Stimulated activated CD4-positive, alpha-beta T cell treated with anti-CD3 and anti-CD28 coated beads, Interleukin-15, amount 100 ng/mL, for 1 hour (primary cell): ENCODE measurements around the gene GNG12.
A peak's percentile ranks its signal among the peaks of the same experiment; 100 is the strongest.

ENCODE experiments used
- DNase-seq, 2 donors: peaks; one replicate each; pipeline ENCODE4 v3.0.0-alpha.2; 2020; ENCODE audit warnings: low read depth in 1 of 2, low spot score in 1 of 2

GNG12 gene

DNA sequence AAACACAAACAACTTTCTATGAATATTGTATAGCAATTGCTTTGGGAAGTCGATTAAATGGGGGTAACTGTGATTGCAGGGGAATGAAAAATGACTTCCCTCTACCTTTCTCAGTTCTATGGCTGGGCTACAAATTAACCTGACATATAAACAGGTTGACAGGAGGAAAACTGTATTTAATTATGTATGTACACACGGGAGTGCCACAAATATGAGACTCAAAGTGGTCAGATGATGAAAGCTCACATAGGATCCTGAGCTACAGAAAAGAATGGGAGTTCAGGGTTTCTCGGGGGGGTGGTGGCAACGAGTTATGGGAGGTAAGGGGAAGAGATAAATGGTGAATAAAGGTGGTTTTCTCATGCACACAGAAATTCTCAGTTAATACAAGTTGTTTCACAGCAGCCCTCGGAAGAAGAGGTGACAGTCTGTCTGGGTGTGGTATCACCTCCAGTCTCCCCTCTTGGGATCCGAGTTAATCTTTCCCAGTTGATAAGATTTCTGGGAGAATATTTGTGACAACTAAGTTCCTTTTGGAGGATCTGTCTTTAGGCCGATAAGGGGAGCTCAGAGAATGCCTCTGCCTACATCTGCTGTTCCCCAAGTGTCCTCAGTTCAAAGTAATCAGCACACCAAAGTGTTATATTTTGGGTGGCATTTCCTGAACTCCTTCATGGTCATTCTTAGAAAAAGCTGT, 122.0 kb downstream of the GNG12 start:
- no peak for DNase-seq

DNA sequence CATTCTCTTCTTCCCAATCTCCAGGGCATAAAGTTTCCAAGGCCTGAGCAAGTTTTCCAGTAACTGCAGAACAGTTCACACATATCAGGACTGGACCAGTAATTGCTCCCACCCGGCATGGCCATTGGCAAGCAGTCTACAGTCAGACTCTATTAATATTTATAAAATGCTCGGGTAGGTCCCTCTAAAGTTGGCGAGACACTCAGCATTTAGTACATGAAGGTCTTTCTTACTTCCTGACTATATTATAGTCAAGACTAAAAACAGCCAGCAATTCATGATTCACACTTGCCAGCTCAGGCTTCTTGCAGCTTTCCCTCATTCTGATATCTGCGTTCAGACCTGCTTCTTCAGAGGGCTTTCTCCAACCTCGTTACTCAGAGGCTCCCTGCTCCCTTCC, 122.8 kb downstream of the GNG12 start:
- DNase-seq = no peak

DNA sequence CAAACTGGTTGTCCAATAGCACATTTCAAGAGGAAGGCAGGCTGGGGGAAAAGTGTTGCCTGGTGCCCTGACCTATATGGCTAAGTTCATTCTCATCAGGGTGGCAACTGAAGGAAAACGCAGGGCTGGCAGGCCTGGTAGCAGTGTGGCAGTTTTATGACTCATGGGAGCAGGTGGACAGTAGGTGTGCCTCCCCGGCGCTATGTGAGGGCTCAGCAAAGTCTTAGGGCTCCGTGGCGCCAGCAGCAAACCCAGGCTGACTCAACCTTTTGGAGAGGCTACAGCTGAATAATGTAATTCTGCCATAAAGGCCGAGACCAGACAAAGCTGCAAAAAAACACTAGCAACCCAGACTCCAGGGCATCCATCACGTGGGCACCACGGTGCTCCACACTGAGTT, 124.7 kb downstream of the GNG12 start:
- DNase-seq = no peak

DNA sequence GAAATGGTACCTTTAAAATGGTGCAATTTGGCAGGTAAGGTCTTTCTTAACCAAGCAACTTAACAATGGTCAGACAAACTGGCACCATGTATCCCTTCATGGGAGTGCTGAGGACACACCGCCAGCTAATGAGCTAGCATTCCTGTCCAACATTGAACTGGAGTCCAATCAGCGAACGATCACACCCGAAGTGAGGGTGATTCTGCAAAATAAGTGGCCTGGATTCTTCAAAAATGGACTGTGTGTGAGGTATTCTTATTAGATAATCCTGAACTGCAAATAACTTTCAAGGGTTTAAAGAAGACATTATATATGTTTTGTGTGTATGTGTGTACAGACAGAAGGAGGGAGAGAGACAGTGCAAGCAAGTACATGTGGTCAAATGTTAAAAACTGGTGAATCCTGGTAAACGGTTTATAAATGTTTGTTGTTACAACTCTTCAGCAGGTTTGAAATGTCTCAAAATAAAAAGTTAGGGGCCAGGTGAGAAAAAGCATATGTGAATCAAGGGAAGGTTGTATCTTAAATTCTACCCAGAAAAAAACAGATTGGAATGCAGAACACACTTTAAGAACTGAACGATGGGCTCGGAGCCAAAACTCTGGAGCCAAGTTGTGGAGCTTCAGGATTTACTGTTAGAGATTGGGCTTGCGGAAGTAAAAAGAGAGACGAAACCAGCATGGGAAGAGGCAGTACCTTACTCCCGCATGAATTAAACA, 127.4 kb downstream of the GNG12 start:
- no peak for DNase-seq

DNA sequence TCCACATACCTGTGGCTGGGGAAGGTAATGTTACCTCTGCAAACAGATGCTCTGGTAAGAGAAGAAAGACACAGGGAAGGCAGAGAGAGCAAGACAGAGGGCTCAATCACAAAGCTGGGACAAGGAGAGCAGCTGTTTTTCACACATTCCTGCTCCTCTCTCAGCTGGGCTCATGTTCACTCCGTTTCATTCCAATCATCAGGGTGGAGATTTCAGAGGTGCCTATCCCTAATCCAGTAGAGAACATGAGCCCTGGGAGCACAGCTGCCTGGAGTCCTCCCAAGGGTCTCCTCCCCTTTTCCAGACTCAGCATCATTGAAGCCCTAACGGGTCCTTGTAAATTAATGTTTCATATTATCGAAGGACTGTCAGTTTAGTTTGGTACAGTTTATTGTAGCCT, 128.9 kb downstream of the GNG12 start:
- no peak for DNase-seq

DNA sequence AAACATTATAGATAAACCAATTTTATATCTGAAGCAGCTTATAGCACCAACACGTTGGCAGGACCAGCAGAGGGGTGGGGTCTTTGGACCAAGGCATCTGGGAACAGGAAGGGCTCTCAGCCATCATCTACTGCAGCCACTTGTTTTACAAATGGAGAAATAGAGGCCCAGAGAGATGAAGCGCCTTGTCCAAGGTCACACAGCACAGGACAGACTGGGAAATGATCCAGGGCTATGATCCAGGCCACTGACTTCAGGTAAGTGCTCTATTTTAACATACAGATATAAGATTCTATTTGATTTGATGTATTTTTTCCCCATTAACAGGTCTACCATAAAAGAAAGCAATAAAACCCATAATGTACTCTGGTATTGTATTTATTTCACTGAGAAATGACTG, 131.4 kb downstream of the GNG12 start:
- no peak for DNase-seq

DNA sequence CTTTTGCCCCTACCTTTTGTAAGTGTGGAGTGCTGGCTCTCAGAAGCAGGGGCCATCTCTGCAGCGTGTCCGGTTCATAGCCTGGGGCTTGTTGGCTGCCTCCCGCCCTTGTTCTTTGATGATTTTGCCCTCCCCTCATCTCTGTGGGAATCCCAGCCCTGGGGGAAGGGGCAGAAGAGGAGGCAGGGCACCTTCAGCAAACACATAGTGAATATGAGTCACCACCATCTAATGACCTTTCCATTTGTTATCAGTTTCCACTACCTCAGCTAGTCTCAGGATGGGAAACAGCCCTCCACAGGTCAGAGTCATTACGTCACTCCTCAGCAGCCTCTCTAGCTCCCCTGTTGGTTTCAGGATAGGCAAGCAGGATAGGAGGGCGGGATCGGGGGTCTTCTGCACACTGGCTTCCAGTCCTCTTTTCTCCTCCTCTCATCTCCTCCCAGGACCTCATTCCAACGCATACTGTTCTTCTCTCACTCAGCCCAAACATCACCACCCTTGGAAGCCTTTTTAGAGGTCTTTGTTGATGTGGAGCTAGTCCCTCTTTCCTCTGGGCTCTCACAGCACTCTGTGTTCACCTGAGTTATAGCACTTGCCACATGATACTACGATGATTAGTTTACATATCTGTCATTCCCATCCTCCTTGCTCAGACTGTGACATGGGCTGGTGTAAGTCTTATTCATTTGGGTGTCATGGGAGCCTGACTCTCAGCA, 132.4 kb downstream of the GNG12 start:
- no peak for DNase-seq

DNA sequence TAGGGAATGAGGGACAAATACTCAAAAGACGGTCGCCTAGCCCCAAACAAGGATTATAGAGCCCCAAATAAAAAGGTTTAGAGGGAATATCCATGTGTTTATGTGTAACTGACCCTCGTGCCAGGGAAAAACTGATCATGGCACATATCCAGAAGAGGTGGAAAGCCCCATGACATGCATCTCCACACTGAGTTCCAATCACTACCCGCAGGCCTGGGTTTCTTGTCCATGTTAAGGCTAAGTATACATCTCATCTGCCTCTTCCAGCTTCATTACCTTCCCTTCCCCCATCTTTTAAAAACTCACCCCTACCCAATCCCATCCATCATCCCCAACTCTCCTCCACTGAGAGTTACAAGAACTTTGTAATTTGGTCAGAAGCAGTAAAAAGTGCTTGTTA, 133.0 kb downstream of the GNG12 start:
- no peak for DNase-seq

DNA sequence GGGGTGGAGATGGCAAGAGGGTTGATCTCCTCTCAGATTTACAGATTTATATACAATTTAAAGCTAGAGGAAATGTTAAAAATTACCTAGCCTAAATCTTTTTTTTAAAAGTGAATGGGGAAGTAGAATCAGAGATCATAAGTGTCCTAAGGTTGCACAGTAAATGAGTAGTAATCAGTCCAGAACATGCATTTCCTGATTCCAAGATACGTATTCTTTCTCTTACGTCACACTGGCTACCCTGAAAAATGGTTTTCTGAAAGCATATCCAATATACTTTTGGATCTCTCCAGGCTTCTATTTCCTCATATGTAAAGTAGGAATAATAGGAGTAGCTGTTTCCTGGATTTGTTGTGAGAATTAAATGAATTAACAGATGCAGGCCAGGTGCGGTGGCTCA, 136.6 kb downstream of the GNG12 start:
- DNase-seq = no peak

DNA sequence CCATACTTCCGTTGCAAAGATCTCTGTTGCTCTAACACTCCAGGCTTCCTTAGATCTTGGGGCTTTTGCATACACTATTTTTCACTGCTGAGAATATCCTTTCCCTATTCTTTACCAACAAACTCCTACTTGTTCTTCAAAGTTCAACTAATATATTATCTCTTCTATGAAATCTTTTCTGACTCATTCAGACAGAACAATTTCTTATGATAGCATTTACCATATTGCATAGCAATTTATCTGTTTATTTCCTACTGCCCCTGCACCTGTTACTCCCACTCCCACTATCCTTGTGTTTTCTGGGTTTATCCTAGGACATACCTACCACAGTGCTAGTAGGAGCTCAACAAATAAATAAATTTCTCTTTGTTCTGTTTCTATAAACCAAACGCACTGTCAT, 137.3 kb downstream of the GNG12 start:
- DNase-seq = no peak

DNA sequence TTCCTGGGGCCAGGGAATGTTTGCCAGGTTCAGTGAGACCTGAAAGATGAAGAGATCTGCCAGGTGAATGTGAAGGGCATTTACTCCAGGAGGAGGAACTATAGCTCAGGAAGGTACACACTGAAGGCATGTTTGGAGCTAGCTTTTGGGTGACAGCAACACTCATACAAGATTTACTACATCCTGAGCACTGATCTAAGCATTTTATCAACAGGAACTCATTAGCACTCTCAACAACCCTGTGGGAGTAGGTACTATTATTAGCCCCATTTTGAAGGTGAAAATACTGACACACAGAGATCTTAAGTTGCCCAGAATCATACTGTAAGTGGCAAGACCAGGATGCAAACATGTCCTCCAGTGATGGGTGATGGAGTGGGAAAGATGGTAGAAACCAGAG, 141.6 kb downstream of the GNG12 start:
- no peak for DNase-seq

DNA sequence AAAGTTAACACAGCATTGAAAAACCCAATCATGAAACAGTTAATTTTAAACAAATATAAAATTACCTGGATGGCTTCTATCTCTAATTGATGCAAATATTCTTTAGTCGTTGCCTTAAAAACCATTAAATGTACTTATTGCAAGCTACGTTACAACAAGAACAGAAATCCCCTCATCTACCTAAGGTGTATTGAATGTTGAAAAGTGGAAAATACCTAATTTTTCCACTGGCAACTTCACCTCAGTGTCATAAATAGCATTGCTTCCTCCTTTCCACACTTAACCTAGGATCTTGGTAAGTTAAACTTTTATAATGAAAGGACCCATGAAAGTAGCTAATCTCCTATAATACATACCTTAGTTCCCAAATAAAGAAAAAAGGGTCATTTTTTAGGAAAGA, 142.9 kb downstream of the GNG12 start:
- DNase-seq = no peak

DNA sequence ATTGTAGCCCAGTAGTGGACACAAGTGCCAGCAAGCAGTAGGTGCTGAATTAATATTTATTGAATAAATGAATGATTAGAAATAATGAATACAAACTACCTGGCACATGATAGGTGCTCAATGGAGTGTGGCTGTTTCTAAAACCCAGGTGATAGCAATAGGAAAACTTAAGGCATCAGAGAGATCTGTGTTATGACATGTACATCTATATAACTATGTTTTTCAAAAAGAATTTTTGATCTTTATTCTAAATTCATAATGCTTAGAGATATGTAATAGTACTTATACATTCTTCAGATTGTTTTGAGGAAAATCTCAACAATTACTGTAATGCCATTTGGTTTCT, 143.3 kb downstream of the GNG12 start:
- no peak for DNase-seq

DNA sequence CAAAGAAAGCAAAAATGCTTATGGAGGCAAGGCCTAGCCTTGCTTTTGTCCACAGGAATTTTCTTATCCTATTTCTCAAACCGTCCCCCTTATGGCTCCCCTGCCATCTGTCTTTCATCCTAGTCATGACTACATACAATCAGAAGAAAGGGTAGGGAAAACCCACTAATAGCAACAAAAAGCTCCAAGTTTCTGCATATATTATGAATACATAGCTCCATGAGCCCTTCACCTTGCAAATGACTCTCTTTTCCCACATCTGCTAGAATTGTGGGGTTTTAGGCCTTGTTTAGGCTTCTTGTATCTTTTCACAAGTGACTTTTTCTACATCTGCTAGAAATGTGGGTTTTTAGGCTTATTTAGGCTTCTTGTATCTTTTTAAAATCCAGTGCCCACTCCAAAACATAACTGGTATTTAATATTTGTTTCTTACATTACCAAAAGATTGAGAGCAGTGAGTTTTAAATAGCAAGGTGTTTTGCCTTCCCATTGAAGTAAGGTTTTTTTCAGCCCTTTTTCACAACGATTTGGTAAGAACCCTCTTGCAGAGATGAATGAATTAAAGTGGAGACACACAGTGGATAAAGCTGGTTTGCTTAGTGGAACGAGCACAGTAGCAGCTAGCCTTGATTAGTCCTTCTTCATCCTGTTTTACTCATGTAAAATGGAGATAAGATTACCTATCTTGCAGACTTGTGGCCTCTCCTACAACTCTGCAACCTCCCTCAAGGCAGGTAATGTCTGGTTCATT, 143.8 kb downstream of the GNG12 start:
- no peak for DNase-seq

DNA sequence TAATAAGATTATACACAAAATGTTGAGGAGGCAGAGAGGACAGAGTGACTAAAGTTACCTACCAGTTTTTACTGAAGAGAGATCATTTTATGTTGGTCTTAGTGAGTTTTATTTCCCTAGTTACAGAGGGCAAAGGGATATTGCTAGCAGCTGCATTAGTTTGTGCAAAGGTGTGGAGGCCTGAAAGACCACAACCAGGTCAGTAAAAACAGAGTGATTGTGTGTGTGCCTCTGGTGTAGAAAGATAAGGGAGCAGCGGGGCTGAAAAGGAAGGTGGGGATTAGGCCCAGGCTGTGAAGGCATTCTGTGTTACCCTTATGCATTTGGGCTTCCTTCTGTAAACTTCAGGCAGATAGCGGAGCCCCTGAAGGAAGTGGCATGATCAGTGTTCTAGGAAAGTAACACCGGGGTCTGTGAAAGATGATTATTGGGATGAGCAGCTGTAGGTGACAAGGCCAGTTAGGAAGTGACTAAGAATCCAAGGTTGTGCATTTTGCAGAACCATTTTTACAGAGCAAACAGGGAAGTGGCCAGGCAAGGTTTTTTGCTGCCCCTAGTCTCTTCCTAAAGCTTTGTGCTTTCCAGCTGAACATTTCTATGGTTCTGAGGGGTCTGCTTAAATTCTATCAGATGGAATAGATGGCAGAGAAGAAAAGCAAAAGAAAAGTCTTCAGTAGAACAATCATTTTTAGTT, 144.6 kb downstream of the GNG12 start:
- no peak for DNase-seq

DNA sequence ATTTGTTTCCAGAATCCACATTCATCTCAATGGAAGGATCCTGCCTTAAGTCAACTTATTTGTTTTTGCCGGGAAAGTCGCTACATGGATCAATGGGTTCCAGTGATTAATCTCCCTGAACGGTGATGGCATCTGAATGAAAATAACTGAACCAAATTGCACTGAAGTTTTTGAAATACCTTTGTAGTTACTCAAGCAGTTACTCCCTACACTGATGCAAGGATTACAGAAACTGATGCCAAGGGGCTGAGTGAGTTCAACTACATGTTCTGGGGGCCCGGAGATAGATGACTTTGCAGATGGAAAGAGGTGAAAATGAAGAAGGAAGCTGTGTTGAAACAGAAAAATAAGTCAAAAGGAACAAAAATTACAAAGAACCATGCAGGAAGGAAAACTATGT, 145.6 kb downstream of the GNG12 start:
- no peak for DNase-seq

DNA sequence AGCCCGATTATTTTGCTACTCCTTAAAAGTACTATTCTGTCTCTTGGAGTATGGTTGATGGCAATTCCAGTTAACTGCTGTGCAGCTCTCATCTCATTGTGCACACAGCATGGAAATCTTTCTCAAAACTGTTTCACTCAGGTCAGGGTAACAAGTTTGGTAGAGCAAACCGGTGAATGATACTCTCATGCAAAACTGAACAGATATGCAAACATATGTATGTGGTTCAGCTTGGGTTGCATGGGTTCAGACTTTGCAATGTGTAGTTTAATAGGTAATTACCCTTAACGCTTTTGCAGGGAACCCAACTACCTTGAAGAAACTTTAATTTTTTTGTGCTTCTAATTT, 146.1 kb downstream of the GNG12 start:
- DNase-seq = no peak

DNA sequence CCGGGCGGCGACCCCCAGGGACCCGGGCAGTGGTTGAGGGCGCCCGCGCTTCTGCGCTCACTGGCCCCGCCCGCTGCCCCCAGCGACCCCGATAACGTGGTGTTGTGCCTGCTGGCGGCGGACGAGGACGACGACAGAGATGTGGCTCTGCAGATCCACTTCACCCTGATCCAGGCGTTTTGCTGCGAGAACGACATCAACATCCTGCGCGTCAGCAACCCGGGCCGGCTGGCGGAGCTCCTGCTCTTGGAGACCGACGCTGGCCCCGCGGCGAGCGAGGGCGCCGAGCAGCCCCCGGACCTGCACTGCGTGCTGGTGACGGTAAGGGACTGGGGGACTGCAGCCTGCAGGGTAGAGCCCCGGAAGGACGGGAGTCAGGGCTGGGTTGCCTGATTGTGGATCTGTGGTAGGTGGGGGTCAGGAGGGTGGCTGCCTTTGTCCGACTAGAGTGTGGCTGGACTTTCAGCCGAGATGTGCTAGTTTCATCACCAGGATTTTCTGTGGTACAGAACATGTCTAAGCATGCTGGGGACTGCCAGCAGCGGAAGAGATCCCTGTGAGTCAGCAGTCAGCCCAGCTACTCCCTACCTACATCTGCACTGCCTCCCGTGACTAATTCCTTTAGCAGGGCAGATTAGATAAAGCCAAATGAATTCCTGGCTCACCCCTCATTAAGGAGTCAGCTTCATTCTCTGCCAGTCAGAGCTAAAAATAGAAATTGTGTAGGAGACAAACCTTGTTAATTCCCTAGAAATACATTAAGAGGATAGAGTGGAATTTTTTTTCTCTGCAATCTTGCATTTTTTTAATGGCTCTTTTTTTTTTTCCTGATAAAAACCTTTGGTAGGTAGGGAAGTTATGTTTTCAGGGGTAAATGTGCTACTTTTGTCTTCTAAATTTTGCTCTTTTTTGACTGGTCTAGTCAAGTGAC, 146.7 kb downstream of the GNG12 start:
- peak in 1 of 2 donors; percentile 6 for DNase-seq

DNA sequence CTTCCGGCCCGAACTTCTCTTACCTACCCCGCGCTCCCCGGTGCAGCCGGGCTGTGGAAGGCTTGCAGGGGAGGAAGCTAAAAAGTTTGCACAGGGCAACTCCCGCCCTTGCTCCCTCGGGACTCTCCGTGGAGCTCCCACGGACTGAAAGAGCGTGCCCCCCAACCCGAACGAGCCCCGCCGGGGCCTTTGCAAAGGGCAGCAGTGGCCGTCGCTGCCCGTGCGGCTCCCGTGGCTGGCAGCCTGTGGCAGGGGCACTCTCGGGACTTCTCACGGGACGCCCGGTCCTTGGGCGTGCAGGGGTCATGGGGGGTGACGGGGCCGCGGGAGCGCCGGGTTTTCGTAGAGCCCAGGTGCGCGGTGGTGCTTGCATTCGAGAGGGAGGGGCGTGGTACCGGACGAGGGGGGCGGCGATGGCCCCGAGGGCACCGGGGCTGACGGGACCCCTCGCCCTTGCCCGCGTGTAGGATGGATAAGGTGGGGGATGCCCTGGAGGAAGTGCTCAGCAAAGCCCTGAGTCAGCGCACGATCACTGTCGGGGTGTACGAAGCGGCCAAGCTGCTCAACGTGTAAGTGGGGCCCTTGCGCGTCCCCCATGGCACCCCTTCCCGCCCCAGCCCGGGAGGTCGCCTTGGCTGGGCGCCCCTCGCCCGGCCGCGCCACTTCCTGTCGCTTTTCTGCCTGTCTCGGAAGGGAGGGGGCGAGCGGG, 147.6 kb downstream of the GNG12 start:
- DNase-seq = peak; percentile 5 to 54
